Activated gamma-delta T cell treated with anti-CD3 and anti-CD28 coated beads, Interleukin-2, amount 50 U/mL, for 16 hours (primary cell): ENCODE results near the gene PLEKHA6.
"Not testable (repeated sequence)": the region's sequence is repeated elsewhere in the genome, so short reads cannot be mapped to it uniquely, and the experiment has no call there.

Source experiments
- DNase-seq: peaks from one replicate; pipeline ENCODE4 v3.0.0-alpha.2; 2020; ENCODE audit warnings: low read depth

The PLEKHA6 gene

DNA sequence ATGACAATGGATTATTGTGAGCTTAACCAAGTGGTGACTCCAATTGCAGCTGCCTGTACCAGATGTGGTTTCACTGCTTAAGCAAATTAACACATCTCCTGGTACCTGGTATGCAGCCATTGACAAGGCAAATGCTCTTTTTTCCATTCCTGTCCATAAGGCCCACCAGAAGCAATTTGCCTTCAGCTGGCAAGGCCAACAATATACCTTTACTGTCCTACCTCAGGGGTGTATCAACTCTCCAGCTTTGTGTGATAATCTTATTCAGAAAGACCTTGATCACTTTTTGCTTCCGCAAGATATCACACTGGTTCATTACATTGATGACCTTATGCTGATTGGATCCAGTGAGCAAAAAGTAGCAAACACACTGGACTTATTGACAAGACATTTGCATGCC lies 122.2 kb downstream of the PLEKHA6 start:
- not testable (repeated sequence) for DNase-seq

GRCh38 chr1:204232526-204232925 lies 127.2 kb downstream of the PLEKHA6 start:
- DNase-seq = no peak

- DNase-seq = no peak
Observed at GRCh38 chr1:204230211-204230610, 129.5 kb downstream of the PLEKHA6 start.

- DNase-seq = no peak
Observed at GRCh38 chr1:204228896-204229295, 130.8 kb downstream of the PLEKHA6 start.

DNA sequence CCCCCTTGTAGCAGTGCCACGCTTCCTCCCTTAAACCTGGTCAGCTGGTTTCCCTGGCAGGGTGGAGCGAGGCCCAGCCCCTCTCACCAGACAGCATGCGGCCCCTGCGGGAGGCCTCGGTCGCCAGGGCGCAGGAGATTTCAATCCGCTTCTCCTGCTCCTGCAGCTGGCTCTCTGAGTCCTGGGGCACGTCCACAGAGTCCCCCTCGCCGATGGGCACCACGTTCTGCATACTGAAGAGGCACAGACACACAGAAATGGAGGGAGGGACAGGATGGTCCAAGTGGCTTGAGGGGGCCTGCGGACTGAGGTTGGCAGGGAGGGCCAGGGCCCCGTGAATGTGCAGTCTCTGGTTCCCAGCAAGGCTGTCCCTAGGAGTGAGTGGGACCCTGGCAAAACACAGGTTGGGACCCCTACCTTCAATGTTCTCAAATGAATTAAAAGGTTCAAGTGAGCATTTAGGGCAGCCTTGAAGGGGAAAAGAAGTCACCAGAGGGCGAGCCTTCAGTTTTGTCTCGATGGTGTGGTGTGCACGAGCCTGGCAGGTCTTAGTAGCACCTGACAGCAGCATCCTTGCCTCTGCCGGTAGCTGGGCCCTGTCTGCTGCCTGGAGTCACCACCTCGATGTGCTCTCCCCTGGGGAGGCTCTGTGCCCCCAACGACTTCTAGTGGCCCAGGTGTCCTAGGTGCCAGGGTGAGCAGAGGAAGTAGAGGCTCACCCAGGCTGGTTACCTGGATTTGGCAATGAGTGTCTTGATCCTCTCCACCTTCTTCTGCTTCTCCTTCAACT lies 131.5 kb downstream of the PLEKHA6 start:
- DNase-seq = no peak

GRCh38 chr1:204227351-204227750 lies 132.4 kb downstream of the PLEKHA6 start:
- no peak for DNase-seq

DNA sequence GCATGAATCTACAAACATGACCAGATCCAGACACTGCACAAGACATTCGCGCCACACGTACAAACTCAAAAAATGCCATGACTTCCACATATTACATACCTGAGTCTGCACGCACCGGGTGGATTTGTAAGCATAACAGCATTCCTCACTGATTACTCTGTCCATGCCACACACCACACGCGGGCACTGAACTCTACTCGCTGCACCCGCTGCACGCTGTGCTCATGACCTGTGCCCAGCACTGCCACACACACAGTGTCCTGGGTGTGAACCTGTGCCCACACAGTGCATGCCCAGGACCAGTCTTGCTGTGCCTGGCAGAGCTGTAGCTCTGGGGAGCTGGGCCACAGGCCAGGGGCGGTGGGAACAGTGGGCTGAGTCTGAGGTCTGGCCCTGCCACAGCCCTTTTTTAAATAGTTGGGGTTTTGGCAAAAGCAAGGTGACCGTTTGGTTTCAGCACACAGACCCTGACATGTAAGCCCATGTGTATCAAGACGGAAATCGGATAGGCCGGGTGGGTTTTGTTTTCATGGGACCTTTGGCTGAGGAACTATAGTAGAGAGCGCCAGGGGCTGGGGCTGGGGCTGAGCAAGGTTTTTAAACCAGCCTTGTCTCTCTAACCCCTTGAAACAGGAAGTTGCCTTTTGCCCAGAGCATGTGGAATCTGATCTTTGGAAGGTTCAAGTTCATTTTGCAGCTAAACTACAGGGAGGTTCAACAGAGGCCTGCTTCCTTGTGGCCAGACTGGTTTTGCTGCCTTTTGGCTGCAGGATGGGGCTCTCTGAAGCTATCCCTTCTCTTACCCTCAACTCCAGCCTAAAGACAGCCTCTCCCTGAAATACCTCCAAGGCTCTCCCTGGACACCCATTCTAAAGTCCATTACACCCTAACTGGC lies 133.6 kb downstream of the PLEKHA6 start:
- DNase-seq = no peak

GRCh38 chr1:204224655-204225054 lies 135.1 kb downstream of the PLEKHA6 start:
- no peak for DNase-seq

DNA sequence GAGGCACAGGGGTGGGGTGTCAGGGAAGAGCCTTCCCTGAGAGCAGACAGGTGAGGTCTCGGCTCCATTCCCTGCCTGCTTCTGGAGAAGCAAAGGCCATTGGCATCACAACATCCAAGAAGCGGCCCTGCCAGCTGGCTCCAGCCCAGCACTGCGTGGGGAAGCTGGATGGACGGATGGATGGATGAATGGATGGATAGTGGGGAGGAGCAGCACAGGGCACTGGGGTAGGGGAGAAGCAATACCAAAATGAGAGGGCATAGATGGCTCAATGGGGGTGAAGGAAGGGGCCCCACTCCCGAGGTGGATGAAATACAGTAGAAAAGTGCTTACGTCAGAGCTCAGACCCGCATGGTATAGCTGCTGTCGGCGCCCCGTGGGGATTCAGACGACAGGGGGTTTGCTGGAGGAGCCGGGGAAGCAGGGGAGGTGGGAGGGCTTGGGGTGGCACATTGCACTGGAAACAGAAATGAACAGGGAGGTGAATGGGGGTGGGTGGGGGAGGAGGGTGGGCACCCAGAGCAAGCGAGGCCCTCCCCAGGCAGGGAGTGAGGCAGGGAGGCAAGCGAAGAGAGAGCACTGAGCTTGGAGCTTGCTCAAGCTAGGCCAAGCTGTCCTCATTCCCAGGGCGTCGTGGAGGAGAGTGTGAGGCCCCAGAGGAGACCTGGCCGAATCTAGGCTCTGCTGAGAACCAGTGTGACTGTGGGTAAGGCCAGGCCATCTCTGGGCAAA lies 136.4 kb downstream of the PLEKHA6 start:
- DNase-seq = no peak

GRCh38 chr1:204222764-204223055 lies 137.0 kb downstream of the PLEKHA6 start:
- no peak for DNase-seq

GRCh38 chr1:204222006-204222763 lies 137.5 kb downstream of the PLEKHA6 start:
- DNase-seq = no peak

DNA sequence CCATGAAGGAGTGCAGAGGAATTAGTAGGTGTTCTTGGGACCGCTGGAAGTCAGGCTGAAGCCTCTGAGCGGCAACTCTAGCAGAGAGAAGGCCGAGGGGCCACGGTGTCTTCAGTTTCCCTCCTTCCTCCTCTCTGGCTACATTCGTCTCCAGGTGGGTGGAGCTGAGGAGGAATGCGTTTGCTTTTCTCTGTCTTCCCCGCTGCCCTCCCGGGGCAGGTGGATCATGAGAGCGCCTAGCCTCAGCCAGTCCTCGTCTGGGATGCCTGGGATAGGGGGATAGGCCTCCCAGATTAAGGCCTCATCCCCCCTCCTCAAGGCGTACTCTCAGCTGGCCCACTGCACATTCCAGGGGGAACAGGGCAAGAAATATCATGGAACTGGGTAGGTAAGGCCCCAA lies 138.5 kb downstream of the PLEKHA6 start:
- no peak for DNase-seq

DNA sequence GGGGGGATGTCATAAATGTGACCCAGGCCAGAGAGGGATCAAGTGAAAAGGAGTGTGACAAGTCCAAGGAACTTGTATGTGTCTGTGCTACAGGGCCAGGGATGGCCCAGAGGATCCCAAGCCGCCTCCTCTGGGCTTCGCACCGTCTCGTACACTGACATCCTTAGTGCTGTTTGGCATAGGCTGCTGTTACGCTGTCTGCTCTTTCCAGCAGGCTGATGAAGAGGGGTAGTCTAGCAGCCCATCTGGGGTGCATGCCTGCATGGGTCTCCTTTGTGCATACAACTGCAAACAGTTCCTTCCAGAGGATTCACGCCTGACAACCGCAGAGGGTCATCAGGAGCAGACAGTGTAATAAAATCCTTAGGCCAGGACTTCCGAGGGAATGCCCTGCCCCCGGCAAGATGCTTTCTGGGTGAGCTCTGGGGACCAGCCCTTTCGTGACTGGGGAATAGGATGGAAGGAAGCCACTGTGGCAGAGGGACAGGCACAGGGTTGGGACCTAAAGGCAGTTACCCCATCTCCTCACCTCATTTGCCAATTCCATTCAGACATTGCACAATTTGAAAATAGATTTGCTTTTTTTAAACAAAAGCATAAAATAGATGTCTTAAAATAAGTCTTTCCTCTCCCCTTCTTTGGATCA lies 139.6 kb downstream of the PLEKHA6 start:
- no peak for DNase-seq

GRCh38 chr1:204218552-204218951 lies 141.2 kb downstream of the PLEKHA6 start:
- DNase-seq = no peak

DNA sequence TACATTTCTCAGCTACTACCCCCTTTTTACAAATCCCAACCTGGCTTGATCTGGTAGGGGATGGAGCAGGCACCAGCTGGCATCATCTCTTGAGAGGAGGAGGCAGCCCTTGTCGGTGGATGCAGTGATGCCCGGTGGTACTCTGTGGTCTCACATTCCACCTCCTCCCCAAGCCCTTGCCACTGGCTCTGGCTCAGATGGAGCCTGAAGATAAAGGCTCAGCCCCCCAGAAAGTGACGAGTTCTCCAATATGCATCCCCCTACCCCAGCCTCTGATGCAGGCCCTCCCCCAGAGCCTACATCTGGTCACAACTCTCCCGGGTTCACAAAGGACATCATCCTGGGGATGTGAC lies 142.1 kb downstream of the PLEKHA6 start:
- no peak for DNase-seq

- DNase-seq = no peak
Observed at GRCh38 chr1:204216880-204217647, 142.7 kb downstream of the PLEKHA6 start.

DNA sequence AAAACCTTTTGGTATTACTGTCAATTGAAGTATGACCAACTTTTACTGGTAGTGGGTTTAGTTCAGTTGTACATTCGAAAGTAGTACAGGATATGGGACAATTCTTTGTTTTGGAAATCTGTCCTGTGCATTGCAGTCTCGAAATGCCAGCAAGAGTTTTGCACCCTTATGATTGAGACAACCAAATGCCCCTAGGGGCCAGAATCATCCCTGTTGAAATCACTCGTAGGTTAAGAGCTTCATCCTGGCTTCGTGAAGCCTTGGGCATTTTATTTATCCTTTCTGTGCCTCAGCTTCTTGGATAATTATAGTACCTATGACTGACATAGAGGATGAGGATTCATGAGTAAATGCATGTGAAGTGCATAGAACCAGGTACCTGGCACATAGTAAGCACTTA lies 143.5 kb downstream of the PLEKHA6 start:
- no peak for DNase-seq

DNA sequence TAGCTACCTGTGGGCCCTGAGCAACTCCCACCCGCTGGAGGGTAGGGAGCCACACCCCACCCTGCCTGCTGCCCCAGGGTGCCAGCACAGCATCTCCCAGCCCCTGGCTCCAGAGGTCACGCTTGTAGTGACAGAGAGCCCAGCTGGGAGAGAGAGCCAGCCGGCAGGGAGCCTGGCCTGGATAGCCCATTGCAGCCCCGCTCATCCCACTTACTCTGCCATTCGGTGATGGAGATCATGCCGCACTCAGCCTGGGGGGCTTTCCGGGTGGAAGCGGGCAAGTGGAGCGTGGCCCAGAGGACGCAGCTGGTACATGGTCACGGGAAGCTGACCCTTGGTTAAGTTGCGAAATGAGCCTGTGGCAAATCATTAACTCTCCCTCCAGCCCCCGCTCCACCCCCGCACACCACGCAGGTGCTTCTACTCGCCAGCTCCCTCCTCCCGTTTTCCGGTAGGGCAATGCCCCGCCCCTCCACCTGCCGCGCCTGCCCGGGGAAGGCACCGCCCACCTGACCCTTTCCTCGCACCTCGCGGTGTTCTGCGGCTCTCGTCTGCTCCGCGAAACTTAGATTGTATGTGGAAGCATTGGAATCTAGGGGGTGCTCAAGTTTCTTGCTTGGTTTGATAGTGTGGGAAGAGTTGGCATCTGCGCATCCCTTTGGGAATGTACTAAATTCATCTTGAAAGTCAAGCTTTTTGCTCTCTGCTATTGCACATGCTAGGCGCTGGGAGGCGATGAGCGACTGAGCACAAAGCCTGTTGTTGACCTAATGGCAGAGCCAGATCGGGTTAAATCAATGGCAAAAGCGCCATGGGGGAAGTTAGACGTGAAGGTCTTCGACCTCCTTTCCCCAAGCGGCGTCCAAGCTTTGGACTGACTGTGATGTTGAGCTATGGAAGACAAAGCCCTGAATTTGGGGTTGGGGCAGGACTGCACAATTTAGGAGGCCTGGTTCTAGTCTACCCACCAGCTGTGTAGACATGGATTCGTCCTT lies 145.8 kb downstream of the PLEKHA6 start, which contains the start of gene GOLT1A:
TSS of gene GOLT1A (minus strand) at position 321 of the 995 bp plus-strand sequence. CDS start at position 239, 82 bp downstream.
- DNase-seq = no peak

- no peak for DNase-seq
Observed at GRCh38 chr1:204212715-204213114, 147.0 kb downstream of the PLEKHA6 start.
